Osteoblast (primary cell): Measurements from ENCODE around the gene ZBTB48. TPM values are rescaled to one million over a fixed set of nuclear protein-coding genes. Genes with fewer than 3 reads are reported as not detected.
A peak's percentile ranks its signal among the peaks of the same experiment; 100 is the strongest.

Experiments used
- DNase-seq: peaks from one replicate; pipeline ENCODE4 v3.0.0; 2011; ENCODE audit warnings: low spot score, mixed read lengths; ENCODE audit not compliant: insufficient read length; ENCODE audit errors: missing footprints
- H2AFZ ChIP-seq: 2 replicates; pipeline ENCODE4 v1.6.0; 2011; ENCODE audit warnings: mild to moderate bottlenecking, low read length
- H3K27ac ChIP-seq: 2 replicates; pipeline ENCODE4 v1.5.1; 2011; ENCODE audit warnings: mild to moderate bottlenecking, low read depth, low read length, moderate library complexity
- H3K27me3 ChIP-seq: 2 replicates; pipeline ENCODE4 v1.6.0; 2012; ENCODE audit warnings: mild to moderate bottlenecking, control low read depth, inconsistent platforms, low read length, moderate library complexity; ENCODE audit not compliant: insufficient read depth
- H3K36me3 ChIP-seq: 2 replicates; pipeline ENCODE4 v1.5.1; 2011; ENCODE audit warnings: mild to moderate bottlenecking, low read length, control low read depth, moderate library complexity; ENCODE audit not compliant: insufficient read depth
- H3K4me1 ChIP-seq: 2 replicates; pipeline ENCODE4 v1.5.1; 2011; ENCODE audit warnings: mild to moderate bottlenecking, low read length, control low read depth, moderate library complexity; ENCODE audit not compliant: insufficient read depth
- H3K4me2 ChIP-seq: 2 replicates; pipeline ENCODE4 v1.6.0; 2011; ENCODE audit warnings: mild to moderate bottlenecking, low read length; ENCODE audit not compliant: insufficient read depth
- H3K4me3 ChIP-seq: fragments of 200-600 bp; sonication (generic); 3 replicates; pipeline ENCODE4 v1.5.1; 2012; ENCODE audit warnings: mild to moderate bottlenecking, low read length, inconsistent platforms; ENCODE audit not compliant: insufficient read depth
- H3K79me2 ChIP-seq: 2 replicates; pipeline ENCODE4 v1.6.0; 2012; ENCODE audit warnings: mild to moderate bottlenecking, low read length, control low read depth, inconsistent platforms; ENCODE audit not compliant: insufficient read depth
- H3K9me3 ChIP-seq: 2 replicates; pipeline ENCODE4 v1.5.1; 2011; ENCODE audit warnings: low read depth, low read length, control low read depth
- H4K20me1 ChIP-seq: 2 replicates; pipeline ENCODE4 v1.6.0; 2012; ENCODE audit warnings: mild to moderate bottlenecking, low read length, control low read depth; ENCODE audit not compliant: insufficient read depth
- CTCF ChIP-seq: IDR thresholded peaks from 2 replicates; pipeline ENCODE4 v1.5.1; 2011; ENCODE audit warnings: mild to moderate bottlenecking, low read depth, low read length, moderate library complexity; ENCODE audit errors: extremely low read depth
- total RNA-seq: library from RNA; depleted of rRNA; stranded (reverse); fragments of >200 nt; gene quantifications from 2 replicates; pipeline ENCODE4 v1.2.3, GENCODE V29; 2012

Gene ZBTB48
- total RNA-seq, 1 donor: 14.5 TPM

- H3K36me3 ChIP-seq: no peaks in the 10 kb centered on the region
- peak overlapping the region; percentile 65 for H2AFZ ChIP-seq
- peaks cover 16% of the 10 kb centered on the region for H4K20me1 ChIP-seq
- H3K79me2 ChIP-seq: peaks cover 30% of the 10 kb centered on the region
- DNase-seq: no peak
- H3K9me3 ChIP-seq: no peaks in the 10 kb centered on the region
- peak overlapping the region; percentile 88 for H3K27ac ChIP-seq
- H3K4me2 ChIP-seq: peak overlapping the region; percentile 88
- H3K4me1 ChIP-seq: peaks cover 31% of the 10 kb centered on the region
- no peak for TF ChIP-seq CTCF
- no peaks in the 10 kb centered on the region for H3K27me3 ChIP-seq
- peak overlapping the region; percentile 96 for H3K4me3 ChIP-seq
Measured at GRCh38 chr1:6580119-6580592, 362 bp downstream of the ZBTB48 start.

GRCh38 chr1:6580593-6581409, 1.0 kb downstream of the ZBTB48 start:
- peak; percentile 18 for TF ChIP-seq CTCF
- Histone ChIP-seq H2AFZ (no peak overlapping the region), H3K27ac (peak overlapping the region; percentile 88), H3K4me3 (peak overlapping the region; percentile 96), H3K4me2 (peak overlapping the region; percentile 88), H3K36me3 (no peaks in the 10 kb centered on the region), H3K79me2 (peaks cover 30% of the 10 kb centered on the region), H3K4me1 (peaks cover 31% of the 10 kb centered on the region), H4K20me1 (peaks cover 22% of the 10 kb centered on the region), H3K27me3 (no peaks in the 10 kb centered on the region), H3K9me3 (no peaks in the 10 kb centered on the region)
- DNase-seq: peak; percentile 85

GRCh38 chr1:6581561-6582305, 1.9 kb downstream of the ZBTB48 start:
- Histone ChIP-seq H3K4me3 (peak overlapping the region; percentile 4), H2AFZ (no peak overlapping the region), H3K27ac (peak overlapping the region; percentile 88), H4K20me1 (peaks cover 22% of the 10 kb centered on the region), H3K4me2 (peak overlapping the region; percentile 88), H3K4me1 (peaks cover 31% of the 10 kb centered on the region), H3K27me3 (no peaks in the 10 kb centered on the region), H3K36me3 (no peaks in the 10 kb centered on the region), H3K9me3 (no peaks in the 10 kb centered on the region), H3K79me2 (peaks cover 30% of the 10 kb centered on the region)
- DNase-seq: peak; percentile 79
- TF ChIP-seq CTCF: no peak

- Histone ChIP-seq H3K27ac (no peak overlapping the region), H3K4me3 (no peak overlapping the region), H3K36me3 (no peaks in the 10 kb centered on the region), H4K20me1 (peaks cover 22% of the 10 kb centered on the region), H2AFZ (no peak overlapping the region), H3K27me3 (no peaks in the 10 kb centered on the region), H3K9me3 (no peaks in the 10 kb centered on the region), H3K4me1 (peaks cover 31% of the 10 kb centered on the region), H3K4me2 (no peak overlapping the region), H3K79me2 (peaks cover 30% of the 10 kb centered on the region)
- no peak for TF ChIP-seq CTCF
- peak; percentile 55 for DNase-seq
Measured at GRCh38 chr1:6582370-6582769, 2.6 kb downstream of the ZBTB48 start.
